HEK293 (cell line): ENCODE results near the gene GRK2.

ENCODE experiments used
- CTCF ChIA-PET: fragments of 350-600 bp; formaldehyde crosslinking; extraction: SDS; loops from one replicate; lab custom pipeline; 2021; ENCODE audit warnings: antibody characterized with exemption; lab: Yijun Ruan, JAX
- POLR2A ChIA-PET: fragments of 300-600 bp; formaldehyde crosslinking; extraction: SDS; loops from one replicate; lab custom pipeline; 2020; ENCODE audit warnings: antibody characterized with exemption, inconsistent platforms; lab: Yijun Ruan, JAX
- H3K27ac ChIP-seq: fragments of 200-500 bp; sonication (Bioruptor generic); 2 replicates; pipeline ENCODE4 v1.5.1; 2014; ENCODE audit warnings: low read depth, low read length, control low read depth, inconsistent platforms; ENCODE audit errors: extremely low read depth
- H3K36me3 ChIP-seq, 2 experiments: fragments of 200-500 bp in 1 of 2; sonication (Bioruptor generic) in 1 of 2; 1 replicate in 1 of 2; 2 replicates in 1 of 2; pipeline ENCODE4 v1.5.1; 2014 to 2017; ENCODE audit warnings: inconsistent platforms in 2 of 2, low read length in 2 of 2; ENCODE audit not compliant: control insufficient read depth in 2 of 2, insufficient read depth in 1 of 2
- H3K4me1 ChIP-seq: fragments of 200-500 bp; sonication (Bioruptor generic); 2 replicates; pipeline ENCODE4 v1.5.1; 2014; ENCODE audit warnings: mild to moderate bottlenecking, low read length, inconsistent platforms; ENCODE audit not compliant: control insufficient read depth, insufficient read depth
- H3K4me3 ChIP-seq: 2 replicates; pipeline ENCODE4 v1.5.1; 2011; ENCODE audit warnings: low read depth, mild to moderate bottlenecking, control low read depth, low read length, moderate library complexity
- H3K9me3 ChIP-seq: fragments of 200-500 bp; sonication (Bioruptor generic); 2 replicates; pipeline ENCODE4 v1.5.1; 2014; ENCODE audit warnings: low read depth, low read length, inconsistent platforms; ENCODE audit not compliant: control insufficient read depth, insufficient read depth
- ATF2 ChIP-seq: fragments of 450-650 bp; formaldehyde crosslinking; IDR thresholded peaks from 2 replicates; pipeline ENCODE4 v1.5.1; 2016; ENCODE audit warnings: missing biosample characterization, missing genetic modification characterization, low read depth
- GLIS2 ChIP-seq: fragments of 450-650 bp; formaldehyde crosslinking; IDR thresholded peaks from 2 replicates; pipeline ENCODE4 v1.5.1; 2016; ENCODE audit warnings: missing biosample characterization, missing genetic modification characterization
- HIC1 ChIP-seq: fragments of 450-650 bp; formaldehyde crosslinking; IDR thresholded peaks from 2 replicates; pipeline ENCODE4 v1.5.1; 2016; ENCODE audit warnings: missing biosample characterization, missing genetic modification characterization
- PRDM10 ChIP-seq: fragments of 450-650 bp; formaldehyde crosslinking; IDR thresholded peaks from 2 replicates; pipeline ENCODE4 v1.5.1; 2016; ENCODE audit warnings: missing biosample characterization, missing genetic modification characterization
- ZBTB11 ChIP-seq: fragments of 450-650 bp; formaldehyde crosslinking; conservative IDR thresholded peaks from 2 replicates; pipeline ENCODE4 v1.5.1; 2016; ENCODE audit warnings: low read depth, missing biosample characterization, missing genetic modification characterization
- ZBTB17 ChIP-seq: fragments of 450-650 bp; formaldehyde crosslinking; IDR thresholded peaks from 2 replicates; pipeline ENCODE4 v1.5.1; 2016; ENCODE audit warnings: missing biosample characterization, missing genetic modification characterization
- ZBTB48 ChIP-seq: fragments of 450-650 bp; formaldehyde crosslinking; IDR thresholded peaks from 2 replicates; pipeline ENCODE4 v1.5.1; 2016; ENCODE audit warnings: missing biosample characterization, missing genetic modification characterization
- ZBTB8A ChIP-seq: fragments of 450-650 bp; formaldehyde crosslinking; IDR thresholded peaks from 2 replicates; pipeline ENCODE4 v1.5.1; 2016; ENCODE audit warnings: missing biosample characterization, missing genetic modification characterization
- ZNF169 ChIP-seq: fragments of 450-650 bp; formaldehyde crosslinking; IDR thresholded peaks from 2 replicates; pipeline ENCODE4 v1.5.1; 2016; ENCODE audit warnings: missing biosample characterization, missing genetic modification characterization
- ZNF335 ChIP-seq: fragments of 450-650 bp; formaldehyde crosslinking; conservative IDR thresholded peaks from 2 replicates; pipeline ENCODE4 v1.5.1; 2016; ENCODE audit warnings: missing biosample characterization, missing genetic modification characterization
- ZNF473 ChIP-seq: fragments of 450-650 bp; formaldehyde crosslinking; IDR thresholded peaks from 2 replicates; pipeline ENCODE4 v1.5.1; 2017; ENCODE audit warnings: missing biosample characterization, missing genetic modification characterization
- ZNF518A ChIP-seq: fragments of 450-650 bp; formaldehyde crosslinking; conservative IDR thresholded peaks from 2 replicates; pipeline ENCODE4 v1.5.1; 2016; ENCODE audit warnings: low read depth, missing biosample characterization, missing genetic modification characterization
- ZNF623 ChIP-seq: fragments of 450-650 bp; formaldehyde crosslinking; IDR thresholded peaks from 2 replicates; pipeline ENCODE4 v1.5.1; 2016; ENCODE audit warnings: missing biosample characterization, missing genetic modification characterization
- ZNF654 ChIP-seq: fragments of 450-650 bp; formaldehyde crosslinking; IDR thresholded peaks from 2 replicates; pipeline ENCODE4 v1.5.1; 2016; ENCODE audit warnings: low read depth, missing biosample characterization, missing genetic modification characterization

GRK2 gene

GRCh38 chr11:67261946-67262681, 4.2 kb upstream of the GRK2 start:
- CTCF ChIA-PET = interaction anchor here (0.5 to 4.9 kb wide), 46 partner anchors 8 to 516 kb away, joined by 3 to 104 read pairs (median 4); partner anchors contain the start of genes ANKRD13D, KDM2A and SSH3
- H3K4me3 ChIP-seq = no peak overlapping the region

GRCh38 chr11:67262731-67263675, 3.3 kb upstream of the GRK2 start:
- H3K4me3 ChIP-seq = no peak overlapping the region
- no peaks in the 10 kb centered on the region for H3K4me1 ChIP-seq
- no peaks in the 10 kb centered on the region for H3K9me3 ChIP-seq
- no peak overlapping the region for H3K27ac ChIP-seq
- ChIA-PET POLR2A (interaction anchor here (1.0 to 2.2 kb wide), 4 partner anchors 15 to 54 kb away, joined by 3 to 8 read pairs (median 4); no protein-coding TSS in a partner anchor), CTCF (interaction anchor here (0.6 to 4.9 kb wide), 34 partner anchors 9 to 425 kb away, joined by 3 to 104 read pairs (median 6); partner anchors contain the start of genes ANKRD13D and SSH3)
- H3K36me3 ChIP-seq = peaks cover 0 to 8% of the 10 kb centered on the region in 2 experiments; a peak in 1 of 3 replicates
- TF ChIP-seq ZNF335 (tag by site-specific recombination) (peak; percentile 31; the same call in 1 of the 2 replicates), ZBTB8A (peak; percentile 41; the same call in 1 of the 2 replicates), ZBTB17 (0 out of 2 replicates have a peak, but pooled peaks have one; percentile 25), ATF2 (tag by site-specific recombination) (no peak), ZNF518A (0 out of 2 replicates have a peak, but pooled peaks have one; percentile 23), ZBTB48 (tag by site-specific recombination) (peak; percentile 64; the same call in 1 of the 2 replicates), HIC1 (tag by site-specific recombination) (peak; percentile 51; the same call in 1 of the 2 replicates), ZNF654 (tag by site-specific recombination) (peak; percentile 49), PRDM10 (tag by site-specific recombination) (peak; percentile 73), ZBTB11 (peak; percentile 61), GLIS2 (tag by site-specific recombination) (no peak), ZNF473 (tag by site-specific recombination) (no peak)

More at GRCh38 chr11:67261946-67262681, 4.2 kb upstream of the GRK2 start:
- no peaks in the 10 kb centered on the region for H3K9me3 ChIP-seq
- TF ChIP-seq ZNF623 (tag by site-specific recombination) (peak; percentile 55), ZNF169 (tag by site-specific recombination) (no peak)
- POLR2A ChIA-PET = interaction anchor here (0.6 to 2.2 kb wide), 7 partner anchors 16 to 91 kb away, joined by 3 to 8 read pairs (median 4); partner anchors contain the start of genes ANKRD13D and POLD4
- H3K4me1 ChIP-seq = no peaks in the 10 kb centered on the region
- peaks cover 0 to 2% of the 10 kb centered on the region in 2 experiments; a peak in 1 of 3 replicates for H3K36me3 ChIP-seq
- no peak overlapping the region for H3K27ac ChIP-seq
